Measurements from ENCODE around the gene CENPA.
"Not testable (repeated sequence)": the region's sequence is repeated elsewhere in the genome, so short reads cannot be mapped to it uniquely, and the experiment has no call there.

The CENPA gene

DNA sequence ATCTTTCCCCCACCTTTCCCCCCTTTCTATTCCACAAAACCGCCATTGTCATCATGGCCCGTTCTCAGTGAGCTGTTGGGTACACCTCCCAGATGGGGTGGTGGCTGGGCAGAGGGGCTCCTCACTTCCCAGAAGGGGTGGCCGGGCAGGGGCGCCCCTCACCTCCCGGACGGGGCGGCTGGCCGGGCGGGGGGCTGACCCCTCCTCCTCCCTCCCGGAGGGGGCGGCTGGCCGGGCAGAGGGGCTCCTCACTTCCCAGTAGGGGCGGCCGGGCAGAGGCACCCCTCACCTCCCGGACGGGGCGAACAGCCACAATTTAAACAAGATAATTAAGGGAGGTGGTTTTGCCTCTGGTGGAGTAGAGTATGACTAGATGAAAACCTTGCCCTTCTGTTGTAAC, 9.3 kb downstream of the CENPA start:
- not testable (repeated sequence) for DNase-seq

DNA sequence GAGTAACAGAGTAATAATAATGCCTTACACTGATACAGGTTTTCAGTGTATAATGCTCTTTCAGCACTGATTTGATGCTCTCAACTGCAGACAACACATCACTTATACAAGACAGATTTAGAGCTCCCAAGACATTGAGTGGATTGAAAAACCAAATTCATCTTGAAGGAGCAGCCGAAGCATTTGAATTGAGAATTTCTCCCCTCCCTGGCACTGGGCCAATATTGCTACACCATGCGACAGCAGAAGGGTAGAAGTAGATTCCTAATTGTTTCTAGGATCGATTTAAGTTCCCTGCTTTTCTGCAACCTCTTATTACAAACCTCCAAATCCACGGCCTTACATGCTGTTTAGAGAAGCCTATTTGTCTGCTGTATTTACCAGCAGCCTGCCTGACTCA, 15.5 kb downstream of the CENPA start:
- DNase-seq = no peak

- no peak for DNase-seq
Measured at GRCh38 chr2:26801796-26802195, 15.9 kb downstream of the CENPA start.

DNA sequence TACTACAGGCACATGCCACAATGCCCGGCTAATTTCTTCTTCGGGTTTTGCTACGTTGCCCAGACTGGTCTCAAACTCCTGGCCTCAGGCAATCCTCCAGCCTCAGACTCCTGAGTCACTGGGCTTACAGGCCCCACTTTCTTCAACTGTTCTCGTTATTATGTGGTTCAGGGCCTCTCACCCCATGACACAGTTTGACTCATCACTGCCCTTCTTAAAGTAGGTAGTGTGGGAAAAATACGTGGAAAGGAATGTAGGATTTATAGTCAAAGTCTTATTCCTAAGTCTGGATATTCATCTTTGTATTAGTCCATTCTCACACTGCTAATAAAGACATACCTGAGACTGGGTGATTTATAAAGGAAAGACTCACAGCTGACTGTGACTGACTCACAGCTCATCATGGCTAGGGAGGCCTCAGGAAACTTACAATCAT, 19.4 kb downstream of the CENPA start:
- DNase-seq = no peak

- no peak for DNase-seq
Measured at GRCh38 chr2:26807788-26808460, 22.1 kb downstream of the CENPA start.

DNA sequence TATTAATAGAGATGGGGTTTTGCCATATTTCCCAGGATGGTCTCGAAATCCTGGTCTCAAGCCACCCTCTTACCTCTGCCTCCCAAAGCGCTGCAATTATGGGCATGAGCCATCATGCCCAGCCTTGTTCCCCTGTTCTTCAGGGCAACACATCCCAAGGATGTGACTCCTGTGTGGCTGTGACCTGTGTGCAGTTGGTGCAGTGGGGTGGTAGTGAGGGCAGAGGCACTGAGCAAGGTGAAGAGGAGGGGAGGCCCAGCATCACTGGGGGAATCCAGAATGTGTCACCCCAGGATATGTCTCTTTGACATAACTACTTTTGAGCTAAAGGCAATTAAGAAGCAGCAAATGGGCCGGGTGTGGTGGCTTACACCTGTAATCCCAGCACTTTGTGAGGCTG, 23.4 kb downstream of the CENPA start:
- no peak for DNase-seq

DNA sequence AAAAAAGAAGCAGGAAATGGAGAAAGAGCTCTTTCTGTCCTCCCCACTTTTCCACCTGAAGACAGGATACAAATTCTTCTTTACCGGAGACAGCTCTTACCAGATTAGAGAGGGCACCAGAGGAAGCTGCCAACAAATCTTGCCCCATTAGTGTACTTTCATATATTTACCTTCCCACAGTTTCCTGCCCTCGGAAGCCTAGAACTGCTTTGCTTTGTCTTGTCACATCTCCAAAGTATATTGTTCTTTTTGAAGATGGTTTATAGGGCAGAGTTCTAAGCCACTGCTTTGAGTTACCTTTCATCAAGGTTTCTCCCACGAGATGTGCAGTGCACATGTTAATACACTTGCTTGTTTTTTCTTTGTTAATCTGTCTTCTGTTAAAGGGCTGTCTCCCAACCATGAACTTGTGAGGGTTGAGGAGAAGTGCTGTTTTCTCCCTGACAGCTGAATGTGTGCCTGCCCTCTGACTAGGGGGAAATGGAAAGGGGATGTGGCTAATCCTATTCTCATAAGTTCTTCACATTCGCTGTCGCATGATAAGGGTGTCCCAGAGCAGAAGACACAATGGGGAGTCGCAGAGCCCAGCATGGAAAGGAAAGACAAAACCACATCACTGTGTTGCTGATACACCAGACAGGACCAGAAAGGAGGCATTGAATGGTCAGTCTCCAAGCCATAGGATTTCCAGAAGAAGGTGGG, 24.2 kb downstream of the CENPA start:
- DNase-seq = no peak

- DNase-seq = no peak
Measured at GRCh38 chr2:26811261-26811660, 25.4 kb downstream of the CENPA start.

DNA sequence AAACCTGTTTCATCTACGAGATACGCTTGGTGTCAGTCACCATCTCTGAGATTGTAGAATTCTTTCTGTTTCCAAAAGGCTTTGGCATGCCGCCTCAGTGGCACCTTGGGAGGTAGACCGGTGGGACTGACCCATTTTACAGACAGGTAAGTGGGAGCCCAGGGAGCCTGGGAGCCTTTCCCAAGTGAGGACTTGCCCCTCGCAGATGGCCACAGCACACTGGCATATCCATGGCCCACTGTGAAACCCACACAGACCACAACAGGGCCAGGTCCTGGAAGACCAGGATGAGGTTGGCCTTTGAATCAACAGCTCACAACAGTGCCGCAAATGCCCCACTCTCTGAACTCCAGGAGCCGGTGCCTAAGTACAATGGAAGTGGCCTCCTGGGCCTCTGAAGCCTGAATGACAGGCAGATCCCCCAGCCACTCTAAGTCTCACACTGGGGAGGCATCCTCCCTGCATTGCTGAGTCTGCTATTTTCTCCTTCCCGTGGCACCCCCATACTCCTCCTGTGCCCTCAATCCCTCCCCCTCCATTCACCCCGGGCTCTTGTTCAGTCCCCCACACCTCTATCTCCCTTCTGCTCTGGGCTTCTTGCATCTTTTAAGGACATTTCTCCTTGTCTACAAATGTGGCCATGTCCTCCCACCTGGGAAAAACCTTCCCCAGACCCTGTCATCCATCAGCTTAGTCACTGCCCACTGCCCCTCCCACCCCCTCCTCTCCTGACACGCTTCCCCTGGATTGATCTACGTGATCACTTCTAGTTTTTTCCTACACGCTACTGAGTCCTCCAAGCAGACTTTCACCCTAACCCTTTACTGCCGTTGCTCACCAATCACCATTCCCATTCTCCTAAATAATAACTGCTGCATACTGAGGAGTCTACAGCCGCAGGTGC, 26.2 kb downstream of the CENPA start:
- DNase-seq = no peak

DNA sequence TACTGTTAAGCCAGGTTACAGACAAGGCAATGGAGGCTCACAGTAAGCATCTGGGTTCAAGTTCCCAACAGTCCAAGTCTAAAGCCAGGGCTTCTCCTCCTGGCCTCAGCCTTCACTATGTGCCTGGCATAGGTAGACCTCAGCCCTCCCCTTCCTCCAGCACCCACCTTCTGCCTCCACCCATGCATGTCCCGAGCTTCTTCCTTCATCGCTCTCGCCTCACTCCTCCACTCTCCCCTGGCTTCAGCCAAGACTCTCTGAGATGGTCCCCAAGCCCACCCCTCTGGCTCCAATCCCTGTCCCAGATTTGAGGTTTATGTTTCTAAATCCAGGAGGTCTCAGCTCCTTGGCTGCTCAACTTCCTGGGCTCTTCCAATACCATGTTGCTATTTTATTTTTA, 26.9 kb downstream of the CENPA start:
- DNase-seq = no peak

DNA sequence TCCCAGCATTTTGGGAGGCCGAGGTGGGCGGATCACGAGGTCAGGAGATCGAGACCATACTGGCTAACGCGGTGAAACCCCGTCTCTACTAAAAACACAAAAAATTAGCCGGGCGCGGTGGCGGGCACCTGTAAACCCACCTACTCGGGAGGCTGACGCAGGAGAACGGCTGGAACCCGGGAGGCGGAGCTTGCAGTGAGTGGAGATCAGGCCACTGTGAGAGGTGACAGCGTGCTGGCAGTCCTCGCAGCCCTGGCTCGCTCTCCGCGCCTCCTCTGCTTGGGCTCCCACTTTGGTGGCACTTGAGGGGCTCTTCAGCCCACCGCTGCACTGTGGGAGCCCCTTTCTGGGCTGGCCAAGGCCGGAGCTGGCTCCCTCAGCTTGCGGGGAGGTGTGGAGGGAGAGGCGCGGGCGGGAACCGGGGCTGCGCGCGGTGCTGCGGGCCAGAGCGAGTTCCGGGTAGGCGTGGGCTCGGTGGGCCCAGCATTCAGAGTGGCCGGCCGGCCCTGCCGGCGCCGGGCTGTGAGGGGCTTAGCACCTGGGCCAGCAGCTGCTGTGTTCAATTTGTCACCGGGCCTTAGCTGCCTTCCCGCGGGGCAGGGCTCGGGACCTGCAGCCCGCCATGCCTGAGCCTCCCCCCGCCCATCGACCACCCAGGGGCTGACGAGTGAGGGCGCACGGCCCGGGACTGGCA, 28.4 kb downstream of the CENPA start:
- not testable (repeated sequence) for DNase-seq

- DNase-seq = no peak
Measured at GRCh38 chr2:26816893-26817292, 31.0 kb downstream of the CENPA start.

GRCh38 chr2:26818255-26818654, 32.4 kb downstream of the CENPA start:
- no peak for DNase-seq

GRCh38 chr2:26818972-26819371, 33.1 kb downstream of the CENPA start:
- DNase-seq = no peak

GRCh38 chr2:26820932-26821331, 35.1 kb downstream of the CENPA start:
- DNase-seq = no peak

DNA sequence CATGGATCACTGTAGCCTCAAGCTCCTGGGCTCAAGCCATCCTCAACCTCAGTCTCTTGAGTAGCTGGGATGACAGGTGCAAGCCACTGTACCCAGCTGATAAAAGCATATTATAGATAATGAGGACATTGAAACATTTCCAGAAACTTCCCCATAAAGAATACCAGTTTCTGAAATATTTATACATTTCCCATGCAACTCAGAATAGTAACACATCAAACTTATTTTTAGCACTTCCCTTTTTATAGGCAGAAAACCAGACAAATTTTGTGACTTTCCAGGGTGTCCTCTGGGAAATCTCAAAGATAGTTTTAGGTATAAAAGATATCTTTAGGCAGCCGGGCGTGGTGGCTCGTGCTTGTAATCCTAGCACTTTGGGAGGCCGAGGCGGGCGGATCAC, 37.0 kb downstream of the CENPA start:
- DNase-seq = no peak

DNA sequence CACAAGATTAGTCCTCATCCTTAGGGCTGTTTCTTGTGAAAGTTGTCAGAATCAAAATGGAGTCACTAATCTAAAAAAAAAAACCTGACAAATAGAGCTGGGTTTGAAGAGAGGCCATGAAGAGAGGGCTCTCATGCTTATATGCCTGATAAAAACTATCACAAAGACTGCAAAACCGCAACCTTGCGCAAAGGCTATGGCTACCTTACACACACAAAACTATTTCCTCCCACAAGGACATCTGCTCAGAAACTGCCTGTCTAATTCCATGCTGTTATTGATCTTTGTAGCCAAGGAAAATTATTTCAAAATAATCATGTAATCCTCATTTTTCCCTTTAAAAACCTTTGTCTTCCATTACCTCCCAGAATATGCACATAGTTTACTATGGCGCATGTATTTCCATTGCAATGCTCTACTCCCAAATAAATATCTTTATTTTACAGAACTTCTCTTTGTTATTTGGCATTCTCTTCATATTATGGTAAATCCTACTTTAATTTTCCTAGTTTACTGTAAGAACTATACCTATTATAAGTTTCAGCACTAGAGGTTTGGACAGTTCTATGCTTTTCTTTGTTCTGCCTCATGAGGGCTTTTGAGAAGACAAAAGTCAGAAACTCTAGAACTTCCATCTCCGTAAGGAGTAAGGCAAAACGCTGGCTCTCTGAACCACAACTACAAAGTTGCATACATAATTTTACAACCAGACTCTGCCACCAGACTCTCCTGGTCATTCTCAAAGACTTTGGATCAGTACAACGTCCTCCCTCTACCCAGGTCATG, 52.5 kb downstream of the CENPA start:
- no peak for DNase-seq

- peak; percentile 1 for DNase-seq
Measured at GRCh38 chr2:26840937-26841610, 55.2 kb downstream of the CENPA start.

- no peak for DNase-seq
Measured at GRCh38 chr2:26843041-26843440, 57.2 kb downstream of the CENPA start.

All from NCI-H1092 treated with DMSO at 0.1 percent for 48 hours (cell line).